Esophagus squamous epithelium (tissue), 5 donors: Measurements from ENCODE around the gene CCDC27. TPM values are rescaled to one million over a fixed set of nuclear protein-coding genes. Genes with fewer than 3 reads are reported as not detected.

Experiments
- DNase-seq: peaks from one replicate; lab custom pipeline; 2025; lab: John Stamatoyannopoulos, UW
- H3K27ac ChIP-seq, 4 donors: fragments of 200-600 bp; sonication (generic); one replicate each; pipeline ENCODE4 v1.5.1; 2016 to 2019; ENCODE audit warnings: mild to moderate bottlenecking in 1 of 4
- H3K27me3 ChIP-seq, 4 donors: fragments of 200-600 bp; sonication (generic); 1 replicate in 3 of 4; 2 replicates in 1 of 4; pipeline versions ENCODE4 v1.5.1 to v1.6.0; 2017 to 2021; ENCODE audit warnings: antibody characterized with exemption in 1 of 4
- H3K36me3 ChIP-seq, 3 donors: fragments of 200-600 bp; sonication (generic); one replicate each; pipeline ENCODE4 v1.5.1; 2016 to 2019
- H3K4me1 ChIP-seq, 3 donors: fragments of 200-600 bp; sonication (generic); one replicate each; pipeline ENCODE4 v1.5.1; 2017 to 2019
- H3K4me3 ChIP-seq, 4 donors: fragments of 200-600 bp; sonication (generic); 1 replicate in 3 of 4; 2 replicates in 1 of 4; pipeline ENCODE4 v1.5.1; 2016 to 2019; ENCODE audit warnings: mild to moderate bottlenecking in 2 of 4, moderate library complexity in 1 of 4
- H3K9me3 ChIP-seq, 3 donors: fragments of 200-600 bp; sonication (generic); one replicate each; pipeline ENCODE4 v1.5.1; 2016 to 2019
- POLR2A ChIP-seq, 4 donors: fragments of 450-650 bp; IDR thresholded peaks; one replicate each; pipeline ENCODE4 v1.6.1; 2017; ENCODE audit warnings: antibody characterized with exemption in 4 of 4, mild to moderate bottlenecking in 4 of 4, moderate library complexity in 3 of 4
- WGBS, 2 donors: methylation state at CpG; one replicate each; pipeline ENCODE4 v1.1.5; 2018; 5-methylcytosine and 5-hydroxymethylcytosine counted together
- intact Hi-C: fragments of 100-400 bp; cut with DNase I; formaldehyde crosslinking; loops from one replicate; pipeline ENCODE4 v1.15.0; 2022
- total RNA-seq, 4 donors: library from RNA; depleted of rRNA; stranded (reverse); fragments of >200 nt; gene quantifications; one replicate each; pipeline ENCODE4 v1.1.0, GENCODE V29; 2016
- TF ChIP-seq, protein P1 (sequence below), 6 experiments: fragments of 450-650 bp in 4 of 6; fragments of 200-600 bp in 2 of 6; sonication (generic) in 2 of 6; IDR thresholded peaks; one replicate each; pipeline ENCODE4 v1.5.1; 2016 to 2019; ENCODE audit warnings: antibody characterized with exemption in 6 of 6, mild to moderate bottlenecking in 4 of 6, moderate library complexity in 4 of 6
- donor health status: DM: yes; HTN: yes; CAD: no.

The CCDC27 gene
- total RNA-seq, 4 donors from 2014 or later: not detected

DNA sequence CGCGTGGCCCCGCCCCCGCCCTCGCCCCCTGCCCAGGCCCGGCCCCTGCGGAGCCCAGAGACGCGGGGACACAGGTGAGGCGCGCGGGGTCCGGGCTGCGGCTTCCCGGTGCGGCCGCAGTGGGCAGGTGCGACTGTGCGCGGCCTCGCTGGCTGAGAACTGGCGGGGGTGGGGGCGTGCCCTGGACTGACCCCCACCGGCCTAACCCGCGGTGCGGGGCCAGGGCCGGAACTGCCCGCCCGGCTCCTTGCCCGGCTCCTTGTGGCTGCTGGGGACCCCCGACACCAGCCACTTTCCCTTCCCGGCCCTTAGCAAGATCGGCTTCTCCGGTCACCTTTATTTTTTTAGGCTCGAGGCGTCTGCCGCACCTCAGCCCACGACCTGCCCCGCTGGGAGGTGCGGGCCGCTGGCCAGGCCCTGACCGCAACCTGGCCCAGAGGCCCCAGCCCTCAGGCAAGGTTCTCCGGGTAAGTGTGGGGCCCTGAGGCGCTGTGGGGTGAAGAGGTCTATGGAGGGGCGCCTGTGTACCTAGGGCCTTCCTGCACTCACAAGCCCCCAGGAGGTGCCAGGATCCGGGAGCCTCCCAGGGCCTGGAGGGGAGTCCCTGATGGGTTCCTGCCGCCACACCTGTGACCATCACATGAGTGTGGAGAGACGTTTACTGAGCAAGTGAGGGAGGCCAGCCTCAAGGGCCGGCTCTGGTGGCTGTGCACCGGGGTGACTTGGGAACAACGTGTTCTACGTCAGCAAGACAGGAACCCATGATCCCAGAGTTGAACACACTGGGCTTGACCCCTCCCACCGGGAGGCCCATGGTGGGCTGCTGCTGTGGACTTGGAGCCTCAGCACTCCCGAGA lies 20.7 kb downstream of the CCDC27 start, which contains the start of gene SMIM1:
SMIM1 (plus strand) TSS at position 35 of the 857 bp plus-strand sequence. CDS start 2,625 bp downstream, outside the sequence.
- H3K9me3 ChIP-seq: no peaks in the 10 kb centered on the region
- intact Hi-C loops: no loop called here
- H3K27ac ChIP-seq: peak within 1 kb of the TSS; percentile 28 to 90 (median 73)
- no peak for DNase-seq
- TF ChIP-seq, protein P1, sequence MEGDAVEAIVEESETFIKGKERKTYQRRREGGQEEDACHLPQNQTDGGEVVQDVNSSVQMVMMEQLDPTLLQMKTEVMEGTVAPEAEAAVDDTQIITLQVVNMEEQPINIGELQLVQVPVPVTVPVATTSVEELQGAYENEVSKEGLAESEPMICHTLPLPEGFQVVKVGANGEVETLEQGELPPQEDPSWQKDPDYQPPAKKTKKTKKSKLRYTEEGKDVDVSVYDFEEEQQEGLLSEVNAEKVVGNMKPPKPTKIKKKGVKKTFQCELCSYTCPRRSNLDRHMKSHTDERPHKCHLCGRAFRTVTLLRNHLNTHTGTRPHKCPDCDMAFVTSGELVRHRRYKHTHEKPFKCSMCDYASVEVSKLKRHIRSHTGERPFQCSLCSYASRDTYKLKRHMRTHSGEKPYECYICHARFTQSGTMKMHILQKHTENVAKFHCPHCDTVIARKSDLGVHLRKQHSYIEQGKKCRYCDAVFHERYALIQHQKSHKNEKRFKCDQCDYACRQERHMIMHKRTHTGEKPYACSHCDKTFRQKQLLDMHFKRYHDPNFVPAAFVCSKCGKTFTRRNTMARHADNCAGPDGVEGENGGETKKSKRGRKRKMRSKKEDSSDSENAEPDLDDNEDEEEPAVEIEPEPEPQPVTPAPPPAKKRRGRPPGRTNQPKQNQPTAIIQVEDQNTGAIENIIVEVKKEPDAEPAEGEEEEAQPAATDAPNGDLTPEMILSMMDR (IDR thresholded peaks at IDR 0.05): no peak
- TF ChIP-seq POLR2A (IDR thresholded peaks at IDR 0.05): no peak
- H3K4me1 ChIP-seq: peaks cover 35 to 69% (median 39%) of the 10 kb centered on the region in 3 donors
- peak within 1 kb of the TSS; percentile 48 to 96 (median 59) for H3K4me3 ChIP-seq
- H3K36me3 ChIP-seq: no peaks in the 10 kb centered on the region
- peaks cover 0 to 36% (median 0%) of the 10 kb centered on the region in 4 donors for H3K27me3 ChIP-seq
- 40% methylated on average over 1 of the region's 55 CpGs; no CpG with 5 or more reads in 1 of the 2 donors for WGBS, 2 donors

DNA sequence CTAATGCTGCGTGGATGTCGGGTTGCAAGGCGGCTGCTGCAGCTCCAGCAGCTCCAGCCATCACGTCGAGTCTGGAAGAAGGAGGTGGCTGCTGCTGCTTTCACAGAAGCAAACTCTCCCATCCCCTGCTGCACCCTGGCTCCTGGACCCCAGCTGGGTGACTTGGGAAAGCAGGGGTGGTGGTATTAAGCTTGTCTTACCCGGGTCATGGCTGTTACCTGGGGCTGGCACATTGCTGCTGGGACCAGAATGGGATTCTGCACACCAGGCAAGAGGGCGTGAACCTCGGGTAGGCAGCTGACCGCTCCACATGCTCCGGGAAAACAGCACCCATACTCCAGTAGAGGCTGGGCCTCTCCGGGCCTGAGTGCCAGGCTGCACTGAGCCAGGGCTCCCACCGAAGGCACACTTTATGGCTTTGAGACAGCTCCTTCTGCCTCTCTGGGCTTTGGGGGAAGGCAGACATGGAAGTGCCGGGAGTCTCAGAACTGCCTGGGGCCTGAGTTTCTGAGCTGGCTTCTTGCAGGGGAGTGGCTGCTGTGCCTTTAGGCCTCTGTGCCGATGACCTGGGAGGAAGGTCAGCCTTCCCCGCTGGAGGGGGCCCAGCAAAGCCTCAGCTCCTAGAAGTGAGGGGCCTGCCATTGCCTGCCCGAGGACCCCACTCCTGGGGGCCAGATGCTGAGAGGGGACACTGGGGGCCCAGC lies 21.5 kb downstream of the CCDC27 start:
- no peak for TF ChIP-seq POLR2A (IDR thresholded peaks at IDR 0.05)
- TF ChIP-seq, protein P1 (IDR thresholded peaks at IDR 0.05): no peak
- H3K27me3 ChIP-seq: peaks cover 0 to 36% (median 0%) of the 10 kb centered on the region in 4 donors
- peaks cover 0 to 7% (median 0%) of the 10 kb centered on the region in 3 donors for H3K36me3 ChIP-seq
- peak overlapping the region in 3 of 4 donors; percentile 48 to 96 (median 62) for H3K4me3 ChIP-seq
- intact Hi-C loops: no loop called here
- 60% methylated on average over 1 of the region's 16 CpGs; no CpG with 5 or more reads in 1 of the 2 donors for WGBS, 2 donors
- H3K27ac ChIP-seq: peak overlapping the region in 2 of 4 donors; percentile 74 to 90
- DNase-seq: no peak
- peaks cover 35 to 70% (median 39%) of the 10 kb centered on the region in 3 donors for H3K4me1 ChIP-seq
- no peaks in the 10 kb centered on the region for H3K9me3 ChIP-seq

DNA sequence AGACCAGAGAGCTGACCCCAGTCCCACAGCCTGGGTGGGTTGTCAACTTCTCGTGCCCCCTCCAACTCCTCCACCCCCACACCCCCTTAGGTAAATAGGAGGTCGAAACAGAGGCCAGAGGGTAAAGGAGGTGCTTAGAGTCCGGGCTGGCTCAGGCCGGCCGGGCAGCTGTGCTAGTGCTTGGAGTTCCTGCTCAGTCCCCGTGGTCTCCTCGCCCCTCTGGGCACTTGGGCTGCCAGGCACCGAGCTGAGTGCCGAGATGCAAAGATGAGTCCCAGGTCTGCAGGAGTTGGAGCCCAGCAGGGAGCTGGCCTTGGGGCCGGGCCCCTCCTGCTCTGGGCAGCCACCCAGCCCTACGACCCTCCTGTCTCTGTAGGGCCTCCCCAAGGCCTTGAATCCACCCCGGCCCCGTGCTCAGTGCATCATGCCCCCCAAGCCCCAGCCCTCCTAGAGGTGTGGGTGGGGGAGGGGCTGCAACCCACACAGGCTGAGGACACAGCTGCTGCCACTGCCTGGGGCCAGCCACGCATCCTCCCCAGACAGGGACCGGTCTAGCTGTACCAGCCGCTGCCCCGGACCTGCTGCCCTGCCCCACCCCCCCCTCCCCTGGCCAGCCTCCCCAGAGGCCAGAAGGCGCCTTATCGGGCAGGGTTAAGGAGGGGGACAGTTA lies 22.2 kb downstream of the CCDC27 start:
- no peak for DNase-seq
- Histone ChIP-seq H3K36me3 (peaks cover 0 to 14% (median 0%) of the 10 kb centered on the region in 3 donors), H3K27me3 (peaks cover 0 to 30% (median 0%) of the 10 kb centered on the region in 4 donors), H3K4me3 (no peak overlapping the region), H3K27ac (no peak overlapping the region), H3K9me3 (no peaks in the 10 kb centered on the region), H3K4me1 (peaks cover 35 to 70% (median 39%) of the 10 kb centered on the region in 3 donors)
- 73 to 80% methylated on average over 1 to 3 of the region's 19 CpGs for WGBS, 2 donors
- intact Hi-C loops: no loop called here
- TF ChIP-seq POLR2A (IDR thresholded peaks at IDR 0.05): no peak
- TF ChIP-seq, protein P1 (IDR thresholded peaks at IDR 0.05): no peak

DNA sequence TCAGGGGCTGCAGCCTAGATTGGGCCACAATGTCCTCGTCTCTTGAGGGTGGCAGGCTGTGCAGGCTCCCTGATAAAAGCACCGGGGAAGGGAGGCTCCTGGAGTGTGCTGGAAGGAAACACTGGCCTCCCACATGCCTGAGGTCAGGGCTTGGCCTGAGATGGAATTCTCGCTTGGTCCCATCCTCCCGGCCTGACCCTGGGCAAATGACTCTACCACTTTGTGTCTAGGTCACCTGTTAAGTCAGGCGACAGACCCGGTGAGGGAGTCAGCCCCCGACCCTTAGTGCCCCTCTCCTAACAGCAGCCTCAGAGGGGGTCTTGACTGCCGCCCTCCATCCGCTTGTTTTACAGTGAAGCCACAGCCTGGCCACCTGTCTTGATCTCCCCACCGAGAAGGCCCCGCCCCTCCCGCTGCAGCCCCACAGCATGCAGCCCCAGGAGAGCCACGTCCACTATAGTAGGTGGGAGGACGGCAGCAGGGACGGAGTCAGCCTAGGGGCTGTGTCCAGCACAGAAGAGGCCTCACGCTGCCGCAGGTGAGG lies 22.8 kb downstream of the CCDC27 start:
- H3K9me3 ChIP-seq: no peaks in the 10 kb centered on the region
- H3K27me3 ChIP-seq: peaks cover 0 to 27% (median 0%) of the 10 kb centered on the region in 4 donors
- H3K4me3 ChIP-seq: no peak overlapping the region
- TF ChIP-seq, protein P1 (IDR thresholded peaks at IDR 0.05): no peak
- TF ChIP-seq POLR2A (IDR thresholded peaks at IDR 0.05): no peak
- no peak for DNase-seq
- H3K27ac ChIP-seq: no peak overlapping the region
- intact Hi-C loops: no loop called here
- H3K36me3 ChIP-seq: peaks cover 0 to 20% (median 6%) of the 10 kb centered on the region in 3 donors
- WGBS, 2 donors: 54 to 69% methylated on average over 5 to 6 of the region's 17 CpGs
- peaks cover 35 to 70% (median 39%) of the 10 kb centered on the region in 3 donors for H3K4me1 ChIP-seq
